GM19193 (cell line): ENCODE data around the gene GFAP.

Source experiments
- POLR2A ChIP-seq: IDR thresholded peaks from 4 replicates; pipeline ENCODE4 v1.6.1; 2011; ENCODE audit not compliant: insufficient read depth, insufficient read length; ENCODE audit errors: extremely low read depth

Gene GFAP

DNA sequence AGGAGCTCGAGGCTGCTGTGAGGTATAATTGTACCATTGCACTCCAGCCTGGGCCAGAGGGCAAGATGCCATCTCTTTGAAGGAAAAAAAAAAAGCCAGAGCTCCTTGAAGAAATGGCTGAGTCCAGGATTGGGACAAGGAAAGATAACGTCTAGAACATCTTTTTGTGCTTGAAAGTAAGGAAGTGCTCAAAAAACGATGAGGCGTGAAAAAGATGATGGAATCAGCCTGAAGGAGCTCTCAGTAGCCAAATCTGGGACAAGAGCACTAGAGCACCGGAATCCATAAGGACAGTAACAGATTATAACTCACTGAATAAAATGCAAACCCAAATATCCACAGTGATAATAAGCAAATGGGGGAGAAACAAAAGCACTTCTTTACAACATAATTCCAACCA, 38.2 kb downstream of the GFAP start:
- TF ChIP-seq POLR2A = no peak

DNA sequence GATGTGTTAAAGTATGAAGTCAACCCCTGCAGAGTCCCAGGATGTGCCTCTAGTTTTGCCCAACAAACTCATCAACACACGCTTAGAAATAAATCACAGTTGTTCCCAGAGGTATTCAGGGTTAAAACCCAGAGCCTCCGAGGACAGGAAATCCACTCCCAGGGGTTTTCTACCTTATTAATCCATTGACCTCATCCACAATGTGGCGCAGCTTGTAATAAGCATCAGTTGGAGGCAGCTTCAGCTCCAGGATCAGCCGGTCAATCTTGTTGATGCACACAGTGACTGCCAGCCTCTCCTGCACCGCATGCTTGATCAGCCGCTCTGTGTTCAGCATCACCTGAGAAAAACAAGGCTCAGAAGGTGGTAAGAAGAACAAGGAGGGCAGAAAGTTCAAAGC, 39.5 kb downstream of the GFAP start:
- no peak for TF ChIP-seq POLR2A

DNA sequence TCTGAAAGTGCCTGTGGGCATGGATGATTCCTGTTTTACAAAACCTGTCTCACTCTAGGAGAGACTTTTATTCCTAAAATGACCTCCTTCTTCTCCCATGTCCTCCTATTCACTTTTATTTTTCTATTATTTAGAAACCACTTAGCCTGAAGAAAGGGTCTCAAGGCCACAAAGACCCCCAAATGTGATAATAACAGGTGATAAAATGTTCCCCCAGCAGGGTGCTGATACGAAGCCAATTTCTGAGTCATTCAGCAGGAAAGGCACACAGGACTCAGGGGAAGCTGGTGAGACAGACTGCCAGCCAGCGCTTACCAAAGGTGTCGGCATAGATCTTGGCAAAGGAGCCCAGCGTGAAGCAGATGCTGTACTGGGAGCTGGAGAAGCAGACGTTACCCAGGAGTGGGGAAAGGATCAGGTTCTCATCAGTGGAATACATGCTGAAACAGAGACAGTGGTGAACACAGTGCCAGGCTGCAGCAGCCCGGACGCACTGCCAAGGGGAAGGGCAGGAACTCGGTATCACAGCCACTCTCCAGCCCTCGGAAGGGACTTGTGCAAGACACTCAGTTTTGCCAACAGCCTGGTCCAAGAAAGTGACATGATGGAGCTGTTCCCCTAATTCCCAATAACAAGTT, 43.0 kb downstream of the GFAP start:
- TF ChIP-seq POLR2A = no peak

DNA sequence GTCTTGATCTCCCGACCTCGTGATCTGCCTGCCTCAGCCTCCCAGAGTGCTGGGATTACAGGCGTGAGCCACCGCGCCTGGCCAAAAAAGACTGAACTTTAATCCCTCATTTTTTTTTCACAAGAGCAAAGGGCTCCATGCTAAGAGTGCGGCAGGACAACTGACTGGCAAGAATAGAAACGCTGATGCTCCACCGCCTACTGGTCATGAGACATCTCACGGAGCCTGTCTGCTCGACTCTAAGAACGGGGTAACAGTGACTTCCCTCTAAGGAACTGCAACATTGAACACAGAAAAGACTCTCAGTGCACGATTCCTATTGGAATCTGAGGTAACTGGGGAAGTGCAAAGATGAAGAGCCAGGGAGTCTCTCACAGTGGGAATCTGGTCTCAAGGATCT, 43.7 kb downstream of the GFAP start:
- no peak for TF ChIP-seq POLR2A

DNA sequence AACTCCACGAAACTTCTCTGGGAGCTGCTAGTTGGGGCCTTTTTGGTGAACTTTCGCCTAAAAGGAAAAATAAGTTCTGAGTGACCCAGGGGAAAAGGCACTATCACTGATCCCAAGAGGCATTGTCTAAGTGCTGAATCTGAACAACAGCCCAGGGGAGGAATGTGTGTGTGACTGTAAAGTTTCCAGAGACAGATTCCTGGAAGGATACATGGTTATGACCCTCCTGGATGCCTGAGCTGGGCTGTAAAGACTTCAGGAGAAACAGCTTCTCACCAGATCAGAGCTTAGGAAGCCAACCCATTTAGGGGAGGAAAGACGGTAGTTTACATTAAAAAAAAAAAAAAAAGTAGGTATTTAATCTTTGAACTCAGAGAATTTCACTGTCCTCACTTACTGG, 47.5 kb downstream of the GFAP start:
- TF ChIP-seq POLR2A = no peak

DNA sequence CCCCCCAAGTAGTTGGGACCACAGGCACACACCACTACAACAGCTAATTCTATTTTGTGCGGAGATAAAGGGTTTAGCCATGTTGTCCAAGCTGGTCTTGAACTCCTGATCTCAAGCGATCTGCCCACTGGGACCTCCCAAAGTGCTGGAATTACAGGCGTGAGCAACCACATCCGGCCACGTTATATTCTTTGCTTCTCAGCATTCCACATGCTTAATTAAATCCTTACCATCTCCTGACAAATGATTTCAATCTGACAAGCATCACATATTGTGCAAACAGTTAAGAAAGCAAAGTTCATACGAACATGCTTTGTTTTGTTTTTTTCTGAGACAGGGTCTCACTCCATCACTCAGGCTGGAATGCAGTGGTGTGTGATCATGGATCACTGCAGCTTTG, 49.4 kb downstream of the GFAP start:
- TF ChIP-seq POLR2A = no peak

DNA sequence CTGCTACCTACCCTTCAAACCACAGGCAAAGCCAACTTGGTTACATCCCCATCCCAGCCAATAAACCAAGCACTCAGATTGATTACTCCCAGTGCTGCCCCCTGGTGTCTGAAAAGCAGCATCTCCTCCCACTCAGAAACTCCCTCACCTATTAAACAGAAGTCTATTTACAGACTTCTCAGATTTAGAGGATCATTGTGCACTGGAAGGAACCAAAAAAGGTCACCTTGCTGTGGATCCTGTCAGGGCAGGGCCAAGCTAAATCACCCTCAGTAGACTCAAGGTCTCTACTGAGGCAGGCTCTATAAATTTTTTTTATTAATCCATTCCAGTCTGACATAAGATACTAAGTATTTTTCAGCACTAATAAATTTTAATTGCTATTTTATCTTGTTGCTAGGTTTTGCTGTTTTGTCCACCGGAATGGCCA, 50.1 kb downstream of the GFAP start:
- no peak for TF ChIP-seq POLR2A

DNA sequence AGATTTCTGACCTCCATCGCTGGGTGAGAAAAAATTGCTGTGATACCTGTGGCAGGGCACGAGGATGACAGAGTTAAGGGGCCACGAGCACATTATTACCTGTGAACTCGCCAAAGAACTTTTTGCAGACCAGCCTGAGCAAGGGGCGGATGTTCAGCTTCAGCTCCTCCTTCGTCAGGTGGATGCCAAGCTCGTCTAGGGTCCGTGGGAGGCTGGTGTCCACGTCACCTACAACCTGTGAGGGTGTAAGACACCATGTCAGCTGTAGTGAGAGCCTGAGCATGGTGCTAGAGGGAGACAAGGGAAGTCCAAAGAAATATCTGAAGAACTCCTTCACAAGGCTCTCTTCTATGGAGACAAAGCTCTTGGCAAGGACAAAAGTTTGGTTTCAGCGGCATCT, 50.5 kb downstream of the GFAP start:
- TF ChIP-seq POLR2A = no peak

DNA sequence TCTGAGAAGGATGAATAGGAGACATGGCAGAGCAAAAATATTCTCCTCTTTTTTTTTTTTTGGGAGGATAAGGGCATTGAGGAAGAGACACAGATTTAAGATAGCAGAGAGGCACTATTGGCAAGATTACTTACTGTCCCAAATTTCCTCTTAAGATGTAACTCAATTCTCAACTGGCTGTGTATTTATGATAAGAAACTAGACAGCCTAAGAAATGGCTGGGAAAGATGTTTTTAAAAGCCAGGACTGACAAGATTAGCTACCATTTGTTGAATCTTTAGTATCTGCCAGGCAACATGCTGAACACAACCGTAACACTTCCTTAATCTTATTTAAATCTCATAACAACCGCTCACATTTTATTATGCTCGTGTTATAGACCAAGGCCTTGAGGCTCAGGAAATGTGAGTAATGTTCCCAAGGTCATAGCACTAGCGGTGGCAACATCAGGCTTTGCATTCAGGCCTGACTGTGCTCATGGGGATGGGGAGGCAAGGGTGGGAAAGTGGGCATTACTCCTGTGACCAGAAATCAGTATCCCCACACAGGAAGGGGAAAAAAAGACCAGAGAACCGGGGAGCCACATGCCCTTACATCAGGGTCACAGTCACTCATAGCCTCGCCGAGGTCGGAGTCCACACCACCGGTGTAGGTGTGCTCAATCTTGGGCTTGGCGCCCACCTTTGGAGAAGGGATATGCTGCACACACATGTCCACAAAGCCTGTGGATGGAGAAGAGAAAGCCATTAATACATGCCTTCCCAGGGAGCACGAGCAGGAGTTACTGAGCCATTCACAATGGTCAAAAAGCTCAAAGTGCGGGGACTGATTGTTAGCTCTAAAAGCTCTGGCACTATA, 52.0 kb downstream of the GFAP start:
- no peak for TF ChIP-seq POLR2A

DNA sequence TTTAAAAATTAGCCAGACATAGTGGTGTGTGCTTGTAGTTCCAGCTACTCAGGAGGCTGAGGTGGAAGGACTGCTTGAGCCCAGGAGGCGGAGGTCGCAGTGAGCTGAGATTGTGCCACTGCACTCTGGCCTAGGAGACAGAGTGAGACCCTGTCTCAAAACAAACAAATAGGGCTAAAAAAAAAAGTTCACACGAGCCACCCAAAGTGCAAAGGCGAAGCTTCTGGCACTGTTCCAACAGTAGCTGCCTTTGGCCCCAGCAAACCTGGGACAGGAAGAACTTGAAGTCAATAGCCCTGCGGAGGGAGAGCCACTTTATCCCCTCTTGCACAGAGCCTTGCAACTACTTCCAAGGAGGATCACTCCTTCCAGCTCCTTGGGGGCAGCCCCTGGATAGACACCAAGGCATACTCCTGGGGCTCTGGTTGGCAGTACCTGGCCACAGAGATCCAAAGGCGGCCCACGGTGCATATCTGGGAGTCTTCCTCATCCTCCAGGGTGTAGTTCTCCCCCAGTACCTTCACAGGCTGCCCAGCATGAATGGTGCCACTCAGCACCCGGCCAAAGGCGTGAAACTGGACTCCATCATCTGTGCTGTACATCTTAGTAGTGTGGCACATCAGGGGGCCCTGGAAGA, 52.9 kb downstream of the GFAP start:
- no peak for TF ChIP-seq POLR2A

DNA sequence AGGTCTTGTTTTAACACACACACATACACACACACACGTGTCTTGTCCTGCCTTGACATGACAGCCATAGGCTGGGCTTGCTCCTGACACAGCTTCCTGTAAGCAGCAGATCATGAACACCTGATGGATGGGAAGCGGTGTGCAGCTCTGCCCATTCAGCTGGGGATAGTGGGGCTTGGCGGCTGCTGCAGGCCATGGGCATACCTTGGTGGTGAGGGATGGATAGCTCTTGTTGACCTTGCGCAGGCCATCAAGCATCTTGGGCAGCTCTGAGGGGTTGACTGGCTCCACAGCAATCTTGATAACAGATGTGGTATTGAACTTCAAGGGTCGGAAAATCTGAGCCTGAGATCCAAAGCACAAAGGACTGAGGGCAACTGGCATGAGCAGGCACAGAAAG, 55.6 kb downstream of the GFAP start:
- no peak for TF ChIP-seq POLR2A

DNA sequence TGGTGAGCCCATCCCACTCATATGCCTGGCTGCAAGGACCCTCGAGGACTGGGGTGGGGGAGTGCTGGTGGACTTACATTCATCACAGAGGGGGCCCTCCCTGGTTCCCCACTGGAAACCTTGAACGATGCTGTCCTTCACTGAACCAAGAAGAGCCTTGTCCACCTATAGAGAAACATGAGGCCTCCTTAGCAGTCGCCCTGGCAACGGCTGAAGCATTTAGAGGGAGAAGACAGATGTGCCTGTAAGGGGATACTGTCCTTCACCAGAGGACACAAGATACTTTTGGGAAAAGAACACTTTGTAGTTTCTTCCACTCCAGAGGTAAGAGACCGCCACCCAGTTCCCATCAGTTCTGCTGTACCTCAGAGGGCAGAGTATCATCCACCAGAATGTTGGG, 61.1 kb downstream of the GFAP start:
- no peak for TF ChIP-seq POLR2A
